Neural progenitor cell (in vitro differentiated cells): ENCODE results near the gene CATSPER2. TPM values are rescaled to one million over a fixed set of nuclear protein-coding genes. Genes with fewer than 3 reads are reported as not detected.
"Not testable (repeated sequence)": the region's sequence is repeated elsewhere in the genome, so short reads cannot be mapped to it uniquely, and the experiment has no call there.

ENCODE experiments used
- DNase-seq: peaks from one replicate; pipeline ENCODE4 v3.0.0-alpha.2; 2016; ENCODE audit warnings: low spot score
- H2AFZ ChIP-seq: fragments of 200-600 bp; sonication (generic); replicated peaks from 2 replicates; pipeline ENCODE4 v1.6.1; 2016; ENCODE audit warnings: antibody characterized with exemption
- H3F3A ChIP-seq: fragments of 200-600 bp; sonication (generic); 2 replicates; pipeline ENCODE4 v1.6.1; 2016; ENCODE audit warnings: antibody characterized with exemption, low read depth
- H3K27ac ChIP-seq: fragments of 200-600 bp; sonication (generic); 2 replicates; pipeline ENCODE4 v1.5.1; 2016; ENCODE audit warnings: mild to moderate bottlenecking
- H3K27me3 ChIP-seq: fragments of 200-600 bp; sonication (generic); 2 replicates; pipeline ENCODE4 v1.6.1; 2016; ENCODE audit warnings: mild to moderate bottlenecking, moderate library complexity
- H3K36me3 ChIP-seq: fragments of 200-600 bp; sonication (generic); 2 replicates; pipeline ENCODE4 v1.5.1; 2016
- H3K4me1 ChIP-seq: fragments of 200-600 bp; sonication (generic); 2 replicates; pipeline ENCODE4 v1.6.1; 2016; ENCODE audit warnings: mixed run types
- H3K4me2 ChIP-seq: fragments of 200-600 bp; sonication (generic); 2 replicates; pipeline ENCODE4 v1.6.1; 2016
- H3K4me3 ChIP-seq: fragments of 200-600 bp; sonication (generic); 2 replicates; pipeline ENCODE4 v1.5.1; 2016
- H3K79me2 ChIP-seq: fragments of 200-600 bp; sonication (generic); 2 replicates; pipeline ENCODE4 v1.6.1; 2016; ENCODE audit warnings: low read depth
- H3K9ac ChIP-seq: fragments of 200-600 bp; sonication (generic); 2 replicates; pipeline ENCODE4 v1.6.1; 2016
- H3K9me3 ChIP-seq: fragments of 200-600 bp; sonication (generic); 2 replicates; pipeline ENCODE4 v1.5.1; 2016; ENCODE audit warnings: low read depth
- H4K20me1 ChIP-seq: fragments of 200-600 bp; sonication (generic); 2 replicates; pipeline ENCODE4 v1.6.1; 2016; ENCODE audit warnings: low read depth
- H3K27ac Mint-ChIP-seq: 3 replicates; pipeline ENCODE4 v1.8.0; 2021; ENCODE audit warnings: mixed read lengths
- H3K27me3 Mint-ChIP-seq: 2 replicates; pipeline ENCODE4 v1.8.0; 2022; ENCODE audit warnings: low read depth, mild to moderate bottlenecking, inconsistent platforms, moderate library complexity, mixed read lengths; ENCODE audit not compliant: insufficient read depth
- H3K36me3 Mint-ChIP-seq: 3 replicates; pipeline ENCODE4 v1.8.0; 2021; ENCODE audit warnings: mixed read lengths
- H3K4me1 Mint-ChIP-seq: 3 replicates; pipeline ENCODE4 v1.8.0; 2021; ENCODE audit warnings: mixed read lengths
- H3K4me3 Mint-ChIP-seq: 3 replicates; pipeline ENCODE4 v1.8.0; 2021; ENCODE audit warnings: mild to moderate bottlenecking, moderate library complexity, mixed read lengths
- H3K9me3 Mint-ChIP-seq: 3 replicates; pipeline ENCODE4 v1.8.0; 2020; ENCODE audit warnings: mixed read lengths
- EZH2 ChIP-seq: fragments of 200-600 bp; sonication (generic); IDR thresholded peaks from 2 replicates; pipeline ENCODE4 v1.6.1; 2017; ENCODE audit warnings: antibody characterized with exemption, mild to moderate bottlenecking, moderate library complexity
- EZH2phosphoT487 ChIP-seq: fragments of 200-600 bp; sonication (generic); IDR thresholded peaks from 2 replicates; pipeline ENCODE4 v1.6.1; 2017; ENCODE audit warnings: antibody characterized with exemption
- total RNA-seq: library from RNA; depleted of rRNA; stranded (reverse); fragments of >200 nt; gene quantifications from 2 replicates; pipeline ENCODE4 v1.2.3, GENCODE V29; 2015; ENCODE audit warnings: low replicate concordance
- TF ChIP-seq, protein P1 (sequence below): fragments of 200-600 bp; sonication (generic); IDR thresholded peaks from 2 replicates; pipeline ENCODE4 v1.5.1; 2017; ENCODE audit warnings: antibody characterized with exemption, mild to moderate bottlenecking

Gene CATSPER2
- total RNA-seq, 1 donor from 2014 or later = 1.5 TPM

GRCh38 chr15:43625106-43625505 is 23.5 kb downstream of the CATSPER2 start:
- Histone ChIP-seq H3K4me2 (no peak overlapping the region), H3K36me3 (no peaks in the 10 kb centered on the region), H3K27me3 (no peaks in the 10 kb centered on the region), H3K9ac (no peak overlapping the region), H3K79me2 (no peaks in the 10 kb centered on the region), H3K4me1 (no peaks in the 10 kb centered on the region), H3K4me3 (no peak overlapping the region), H2AFZ (no peak overlapping the region), H4K20me1 (no peaks in the 10 kb centered on the region), H3K9me3 (no peaks in the 10 kb centered on the region), H3F3A (no peaks in the 10 kb centered on the region), H3K27ac (no peak overlapping the region)
- no peak overlapping the region for H3K4me3 Mint-ChIP-seq
- no peaks in the 10 kb centered on the region for H3K36me3 Mint-ChIP-seq
- H3K27me3 Mint-ChIP-seq = peaks cover 2% of the 10 kb centered on the region
- no peak for DNase-seq
- TF ChIP-seq EZH2 = no peak
- no peak for TF ChIP-seq EZH2phosphoT487
- TF ChIP-seq, protein P1, sequence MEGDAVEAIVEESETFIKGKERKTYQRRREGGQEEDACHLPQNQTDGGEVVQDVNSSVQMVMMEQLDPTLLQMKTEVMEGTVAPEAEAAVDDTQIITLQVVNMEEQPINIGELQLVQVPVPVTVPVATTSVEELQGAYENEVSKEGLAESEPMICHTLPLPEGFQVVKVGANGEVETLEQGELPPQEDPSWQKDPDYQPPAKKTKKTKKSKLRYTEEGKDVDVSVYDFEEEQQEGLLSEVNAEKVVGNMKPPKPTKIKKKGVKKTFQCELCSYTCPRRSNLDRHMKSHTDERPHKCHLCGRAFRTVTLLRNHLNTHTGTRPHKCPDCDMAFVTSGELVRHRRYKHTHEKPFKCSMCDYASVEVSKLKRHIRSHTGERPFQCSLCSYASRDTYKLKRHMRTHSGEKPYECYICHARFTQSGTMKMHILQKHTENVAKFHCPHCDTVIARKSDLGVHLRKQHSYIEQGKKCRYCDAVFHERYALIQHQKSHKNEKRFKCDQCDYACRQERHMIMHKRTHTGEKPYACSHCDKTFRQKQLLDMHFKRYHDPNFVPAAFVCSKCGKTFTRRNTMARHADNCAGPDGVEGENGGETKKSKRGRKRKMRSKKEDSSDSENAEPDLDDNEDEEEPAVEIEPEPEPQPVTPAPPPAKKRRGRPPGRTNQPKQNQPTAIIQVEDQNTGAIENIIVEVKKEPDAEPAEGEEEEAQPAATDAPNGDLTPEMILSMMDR = no peak
- H3K27ac Mint-ChIP-seq = no peak overlapping the region
- H3K4me1 Mint-ChIP-seq = no peaks in the 10 kb centered on the region
- H3K9me3 Mint-ChIP-seq = no peaks in the 10 kb centered on the region

GRCh38 chr15:43622068-43622799 is 26.4 kb downstream of the CATSPER2 start:
- H3K9me3 ChIP-seq, H3K9me3 Mint-ChIP-seq, H3K4me3 ChIP-seq, H3K27me3 Mint-ChIP-seq, H3K27ac ChIP-seq, H3K4me1 Mint-ChIP-seq, H4K20me1 ChIP-seq, DNase-seq, H3K4me2 ChIP-seq, H3K4me3 Mint-ChIP-seq, H3F3A ChIP-seq, H3K36me3 ChIP-seq, H2AFZ ChIP-seq, H3K36me3 Mint-ChIP-seq, H3K9ac ChIP-seq, H3K79me2 ChIP-seq, H3K4me1 ChIP-seq, H3K27ac Mint-ChIP-seq, H3K27me3 ChIP-seq: not testable (repeated sequence)

DNA sequence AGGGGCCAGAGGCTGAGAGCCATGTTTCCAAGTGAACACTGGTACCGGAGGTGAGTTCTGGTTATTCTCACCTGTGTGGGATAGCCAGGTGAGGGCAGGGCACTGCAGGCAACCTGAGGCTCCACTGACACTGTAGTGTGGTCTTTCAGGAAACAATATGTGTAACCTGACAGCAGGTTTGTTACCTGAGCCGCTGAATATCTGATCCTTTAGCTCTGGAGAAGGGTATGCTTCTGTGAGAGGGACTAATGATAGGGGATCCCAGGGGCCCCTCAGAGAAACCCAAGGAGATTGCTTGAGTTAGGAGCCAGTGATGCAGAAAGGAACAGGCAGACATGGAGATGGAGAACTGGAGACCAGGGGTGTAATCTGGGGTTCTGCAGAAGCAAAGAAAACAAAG is 29.9 kb downstream of the CATSPER2 start, which contains the start of gene STRC:
STRC (minus strand) TSS at position 101 of the 400 bp plus-strand sequence; CDS start at position 23, 78 bp downstream.
- H3K4me3 Mint-ChIP-seq, H3K36me3 Mint-ChIP-seq, H3K36me3 ChIP-seq, H3K4me3 ChIP-seq, H3K4me2 ChIP-seq, H3K27ac ChIP-seq, H3K27ac Mint-ChIP-seq, H3K27me3 ChIP-seq, H3K4me1 ChIP-seq, H3K9me3 ChIP-seq, H3K9me3 Mint-ChIP-seq, H3F3A ChIP-seq, DNase-seq, H3K27me3 Mint-ChIP-seq, H3K9ac ChIP-seq, H4K20me1 ChIP-seq, H2AFZ ChIP-seq, H3K4me1 Mint-ChIP-seq, H3K79me2 ChIP-seq: not testable (repeated sequence)

DNA sequence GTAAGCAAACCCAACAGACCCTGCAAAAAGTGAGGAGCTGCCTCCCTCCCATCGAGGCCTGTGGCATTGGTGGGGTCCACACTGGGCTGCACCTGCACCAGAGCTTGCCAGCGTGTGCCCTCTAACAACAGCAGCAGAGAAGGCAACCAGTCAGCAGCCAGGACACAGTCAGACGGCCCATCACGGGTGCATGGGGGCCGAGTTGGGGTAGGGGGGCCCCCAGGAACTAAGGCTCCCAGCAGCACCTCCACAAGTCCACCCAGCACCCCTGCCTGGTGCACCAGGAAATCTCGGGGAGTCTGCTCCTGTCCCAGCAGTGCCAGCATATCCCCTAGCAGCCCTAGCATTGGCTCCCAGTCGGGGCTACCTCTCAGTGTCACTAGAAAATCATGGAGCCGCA is 30.9 kb downstream of the CATSPER2 start:
- not testable (repeated sequence) for H3K36me3 Mint-ChIP-seq, H2AFZ ChIP-seq, H4K20me1 ChIP-seq, H3K36me3 ChIP-seq, H3K27me3 Mint-ChIP-seq, H3K4me1 Mint-ChIP-seq, H3K27ac Mint-ChIP-seq, H3K4me3 Mint-ChIP-seq, DNase-seq, H3K9me3 ChIP-seq, H3K27me3 ChIP-seq, H3K9me3 Mint-ChIP-seq, H3F3A ChIP-seq, H3K4me2 ChIP-seq, H3K9ac ChIP-seq, H3K4me3 ChIP-seq, H3K4me1 ChIP-seq, H3K79me2 ChIP-seq, H3K27ac ChIP-seq

- H3K9ac ChIP-seq = not testable (repeated sequence)
These were observed 46.4 kb downstream of the CATSPER2 start for GRCh38 chr15:43602233-43602632.

DNA sequence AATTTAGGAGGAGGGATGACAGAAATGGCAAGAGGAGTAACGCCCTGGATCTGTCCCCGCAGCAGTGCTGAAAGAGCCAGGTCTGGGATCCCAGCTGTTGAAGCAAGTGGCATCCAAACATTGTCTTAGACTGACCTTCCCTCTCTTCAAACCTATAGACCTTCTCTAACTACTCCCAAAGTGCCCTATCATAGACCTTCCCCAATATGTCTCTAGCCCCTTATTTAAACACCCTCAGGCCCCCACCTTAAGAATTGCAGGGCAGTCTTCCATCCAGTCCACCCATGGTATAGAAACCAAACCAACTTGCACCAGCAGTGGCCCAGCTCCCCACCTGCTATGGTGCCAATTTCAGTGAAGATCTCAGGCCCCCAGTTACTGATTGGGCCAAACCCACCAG is 48.4 kb downstream of the CATSPER2 start:
- not testable (repeated sequence) for H4K20me1 ChIP-seq, H3K27ac ChIP-seq, H3K4me3 ChIP-seq, H3F3A ChIP-seq, H3K79me2 ChIP-seq, H3K9ac ChIP-seq, H3K36me3 ChIP-seq, H3K9me3 ChIP-seq, H2AFZ ChIP-seq, H3K4me1 ChIP-seq, H3K27me3 ChIP-seq, H3K27ac Mint-ChIP-seq, H3K4me1 Mint-ChIP-seq, H3K9me3 Mint-ChIP-seq, H3K36me3 Mint-ChIP-seq, H3K4me3 Mint-ChIP-seq, DNase-seq, H3K4me2 ChIP-seq, H3K27me3 Mint-ChIP-seq

More at GRCh38 chr15:43602233-43602632, 46.4 kb downstream of the CATSPER2 start:
- H3K4me1 ChIP-seq, H3K9me3 ChIP-seq, H3K36me3 ChIP-seq, H3K27ac ChIP-seq, H3K79me2 ChIP-seq, H3F3A ChIP-seq, H3K36me3 Mint-ChIP-seq, H3K4me3 ChIP-seq, H3K9me3 Mint-ChIP-seq, H3K27me3 ChIP-seq, H2AFZ ChIP-seq, H3K4me1 Mint-ChIP-seq, H3K4me2 ChIP-seq, H3K27me3 Mint-ChIP-seq, H3K27ac Mint-ChIP-seq, H4K20me1 ChIP-seq, H3K4me3 Mint-ChIP-seq, DNase-seq: not testable (repeated sequence)

DNA sequence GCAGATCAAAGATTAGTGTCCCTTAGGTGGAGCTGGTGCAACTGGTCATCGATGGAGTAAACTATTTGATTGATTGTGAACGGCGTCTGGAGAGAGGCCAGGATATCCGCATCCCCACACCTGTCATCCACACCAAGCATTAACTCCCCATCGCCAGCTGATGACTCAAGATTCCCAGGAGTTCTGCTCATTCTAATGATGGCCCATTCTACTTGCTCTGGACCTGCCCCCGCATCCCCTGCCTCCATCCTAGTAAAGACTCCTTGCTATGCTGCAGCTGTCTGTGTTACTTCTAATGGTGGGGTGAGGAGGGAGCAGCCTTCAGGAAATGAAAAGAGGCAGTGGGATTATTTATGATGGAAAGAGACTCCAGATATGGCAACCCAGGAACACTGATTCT is 49.5 kb downstream of the CATSPER2 start:
- H3K9me3 ChIP-seq, H3K4me1 Mint-ChIP-seq, H3K9ac ChIP-seq, H2AFZ ChIP-seq, H3K36me3 Mint-ChIP-seq, H3K9me3 Mint-ChIP-seq, H3K4me3 Mint-ChIP-seq, H3K27me3 Mint-ChIP-seq, H3K27ac ChIP-seq, H4K20me1 ChIP-seq, H3K4me2 ChIP-seq, H3K4me1 ChIP-seq, H3K4me3 ChIP-seq, H3K36me3 ChIP-seq, H3F3A ChIP-seq, H3K27ac Mint-ChIP-seq, DNase-seq, H3K79me2 ChIP-seq, H3K27me3 ChIP-seq: not testable (repeated sequence)
